PC-3 (cell line): Measurements from ENCODE around the gene MR1.

Source experiments
- EZH2 ChIP-seq: fragments of 300-600 bp; sonication (generic); IDR thresholded peaks from one replicate; pipeline ENCODE4 v1.6.1; 2017; ENCODE audit warnings: antibody characterized with exemption, mild to moderate bottlenecking, low read length; ENCODE audit not compliant: unreplicated experiment
- EZH2phosphoT487 ChIP-seq: fragments of 300-600 bp; sonication (generic); IDR thresholded peaks from 2 replicates; pipeline ENCODE4 v1.6.1; 2018; ENCODE audit warnings: mild to moderate bottlenecking, antibody characterized with exemption, low read length, borderline replicate concordance
- TF ChIP-seq, protein P1 (sequence below): fragments of 300-600 bp; sonication (generic); conservative IDR thresholded peaks from 2 replicates; pipeline ENCODE4 v1.5.1; 2017; ENCODE audit warnings: antibody characterized with exemption, low read depth, mild to moderate bottlenecking, low read length

DNA sequence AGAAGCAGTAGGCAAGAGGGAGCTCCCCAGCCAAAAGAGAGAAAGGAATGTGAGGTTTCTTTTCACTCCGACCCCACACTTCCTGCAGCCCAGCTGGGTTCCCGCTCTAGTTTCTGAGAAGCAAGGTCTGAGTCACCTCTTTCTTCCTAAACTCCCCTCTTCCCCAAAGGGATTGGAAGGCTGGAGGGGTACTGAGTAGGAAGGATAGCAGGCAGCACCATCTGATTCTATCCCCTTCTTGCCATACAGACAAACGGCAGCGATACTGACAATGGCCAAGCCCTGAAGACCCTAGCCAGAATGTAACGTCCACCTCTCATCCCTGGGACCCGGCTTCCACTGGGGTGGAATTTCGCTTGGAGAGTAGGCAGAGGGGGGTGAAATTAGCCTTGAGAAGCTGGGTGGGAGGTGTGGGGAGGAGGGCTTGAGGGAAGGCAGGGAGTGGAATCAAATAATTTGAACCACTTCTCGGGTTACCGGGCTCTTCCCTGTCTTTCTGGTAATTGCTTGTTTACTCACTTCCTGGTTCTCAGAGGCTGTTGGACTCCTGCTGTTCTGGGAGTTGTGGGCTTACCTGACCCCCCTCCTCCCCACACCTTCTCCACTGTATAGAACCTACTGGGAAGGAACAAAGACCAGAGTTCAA lies 67.9 kb downstream of the MR1 start:
- TF ChIP-seq, protein P1, sequence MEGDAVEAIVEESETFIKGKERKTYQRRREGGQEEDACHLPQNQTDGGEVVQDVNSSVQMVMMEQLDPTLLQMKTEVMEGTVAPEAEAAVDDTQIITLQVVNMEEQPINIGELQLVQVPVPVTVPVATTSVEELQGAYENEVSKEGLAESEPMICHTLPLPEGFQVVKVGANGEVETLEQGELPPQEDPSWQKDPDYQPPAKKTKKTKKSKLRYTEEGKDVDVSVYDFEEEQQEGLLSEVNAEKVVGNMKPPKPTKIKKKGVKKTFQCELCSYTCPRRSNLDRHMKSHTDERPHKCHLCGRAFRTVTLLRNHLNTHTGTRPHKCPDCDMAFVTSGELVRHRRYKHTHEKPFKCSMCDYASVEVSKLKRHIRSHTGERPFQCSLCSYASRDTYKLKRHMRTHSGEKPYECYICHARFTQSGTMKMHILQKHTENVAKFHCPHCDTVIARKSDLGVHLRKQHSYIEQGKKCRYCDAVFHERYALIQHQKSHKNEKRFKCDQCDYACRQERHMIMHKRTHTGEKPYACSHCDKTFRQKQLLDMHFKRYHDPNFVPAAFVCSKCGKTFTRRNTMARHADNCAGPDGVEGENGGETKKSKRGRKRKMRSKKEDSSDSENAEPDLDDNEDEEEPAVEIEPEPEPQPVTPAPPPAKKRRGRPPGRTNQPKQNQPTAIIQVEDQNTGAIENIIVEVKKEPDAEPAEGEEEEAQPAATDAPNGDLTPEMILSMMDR = no peak
- TF ChIP-seq EZH2 = no peak
- TF ChIP-seq EZH2phosphoT487 = no peak
